DMS153 treated with DMSO at 0.1 percent for 48 hours (cell line): ENCODE results near the gene CFAP161.
"Not testable (repeated sequence)": the region's sequence is repeated elsewhere in the genome, so short reads cannot be mapped to it uniquely, and the experiment has no call there.

Experiments used
- DNase-seq: peaks from one replicate; lab custom pipeline; 2025; ENCODE audit not compliant: unreplicated experiment; lab: John Stamatoyannopoulos, UW

Gene CFAP161

DNA sequence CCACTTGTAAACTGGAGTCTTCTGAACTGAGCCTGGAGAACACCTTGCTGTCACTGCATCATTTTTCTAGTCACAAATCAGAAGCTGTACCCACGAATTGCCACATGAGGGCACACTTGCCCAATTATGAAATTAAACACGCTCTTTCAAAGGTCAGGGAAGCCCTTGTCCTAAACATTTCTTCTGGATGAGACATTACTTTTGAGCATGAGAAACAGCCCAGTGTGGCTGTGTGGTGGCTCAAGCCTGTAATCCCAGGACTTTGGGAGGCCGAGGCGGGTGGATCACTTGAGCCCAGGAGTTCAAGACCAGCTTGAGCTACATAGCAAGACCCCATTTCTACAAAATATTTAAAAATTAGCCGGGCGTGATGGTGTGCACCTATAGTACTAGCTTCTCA, 27.5 kb upstream of the CFAP161 start:
- no peak for DNase-seq

DNA sequence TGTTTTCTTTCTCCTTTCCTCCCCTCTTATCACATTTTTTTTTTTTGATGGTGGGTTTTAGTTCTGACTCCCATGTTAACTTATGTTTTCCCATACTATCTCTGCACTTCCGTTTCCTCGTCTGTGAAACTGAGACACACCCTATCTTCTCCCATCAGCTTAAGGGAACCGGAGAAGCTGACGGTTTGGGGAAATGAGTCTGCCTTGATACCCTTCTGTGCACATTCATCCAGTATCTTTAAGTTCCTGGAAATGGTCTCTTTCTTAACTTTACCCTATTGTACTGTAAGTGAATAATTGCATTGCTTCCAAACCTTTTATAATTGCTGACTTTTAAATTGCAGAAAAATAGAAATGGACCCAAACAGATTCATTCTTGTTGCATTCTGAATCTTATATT, 26.2 kb upstream of the CFAP161 start:
- no peak for DNase-seq

DNA sequence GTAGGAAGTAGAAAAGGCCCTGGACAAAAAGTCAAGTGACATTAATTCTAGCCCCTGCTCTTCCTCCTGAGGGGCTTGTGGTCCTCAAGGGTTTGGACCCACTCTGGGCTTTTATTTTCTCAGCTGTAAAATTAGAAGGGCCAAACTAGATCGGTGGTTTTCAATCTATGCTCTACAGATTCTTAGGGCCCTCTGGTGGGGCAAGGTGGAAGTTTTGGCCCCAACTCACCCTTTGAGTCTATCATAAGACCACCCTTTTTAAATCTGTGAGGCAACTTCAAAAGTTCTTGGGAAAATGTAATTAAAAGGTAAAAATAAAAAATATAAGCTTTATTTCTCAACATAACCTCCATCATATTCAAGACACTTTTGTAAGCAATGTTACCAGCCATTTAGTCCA, 25.6 kb upstream of the CFAP161 start:
- no peak for DNase-seq

GRCh38 chr15:81111018-81111417, 23.1 kb upstream of the CFAP161 start:
- no peak for DNase-seq

GRCh38 chr15:81111510-81112470, 22.3 kb upstream of the CFAP161 start:
- no peak for DNase-seq

- DNase-seq: no peak
These were observed 20.8 kb upstream of the CFAP161 start for GRCh38 chr15:81113204-81113657.

DNA sequence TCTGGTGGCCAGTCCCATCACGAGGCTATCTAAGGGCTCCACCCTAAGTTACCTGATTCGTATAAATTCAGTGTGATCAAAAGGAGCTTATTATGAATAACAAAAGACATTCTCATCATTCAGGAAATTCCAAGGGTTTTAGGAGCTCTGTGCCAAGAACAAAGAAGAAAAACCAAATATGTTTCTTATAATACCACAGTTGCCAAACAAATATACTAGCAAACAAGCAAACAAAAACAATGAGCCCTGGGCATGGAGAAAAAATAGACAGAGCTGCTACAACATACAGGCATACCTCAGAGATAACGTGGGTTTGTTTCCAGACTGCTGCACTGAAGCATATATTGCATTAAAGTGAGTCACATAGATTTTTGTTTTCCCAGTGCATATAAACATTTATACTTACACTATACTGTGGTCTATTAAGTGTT, 20.2 kb upstream of the CFAP161 start:
- DNase-seq: no peak

DNA sequence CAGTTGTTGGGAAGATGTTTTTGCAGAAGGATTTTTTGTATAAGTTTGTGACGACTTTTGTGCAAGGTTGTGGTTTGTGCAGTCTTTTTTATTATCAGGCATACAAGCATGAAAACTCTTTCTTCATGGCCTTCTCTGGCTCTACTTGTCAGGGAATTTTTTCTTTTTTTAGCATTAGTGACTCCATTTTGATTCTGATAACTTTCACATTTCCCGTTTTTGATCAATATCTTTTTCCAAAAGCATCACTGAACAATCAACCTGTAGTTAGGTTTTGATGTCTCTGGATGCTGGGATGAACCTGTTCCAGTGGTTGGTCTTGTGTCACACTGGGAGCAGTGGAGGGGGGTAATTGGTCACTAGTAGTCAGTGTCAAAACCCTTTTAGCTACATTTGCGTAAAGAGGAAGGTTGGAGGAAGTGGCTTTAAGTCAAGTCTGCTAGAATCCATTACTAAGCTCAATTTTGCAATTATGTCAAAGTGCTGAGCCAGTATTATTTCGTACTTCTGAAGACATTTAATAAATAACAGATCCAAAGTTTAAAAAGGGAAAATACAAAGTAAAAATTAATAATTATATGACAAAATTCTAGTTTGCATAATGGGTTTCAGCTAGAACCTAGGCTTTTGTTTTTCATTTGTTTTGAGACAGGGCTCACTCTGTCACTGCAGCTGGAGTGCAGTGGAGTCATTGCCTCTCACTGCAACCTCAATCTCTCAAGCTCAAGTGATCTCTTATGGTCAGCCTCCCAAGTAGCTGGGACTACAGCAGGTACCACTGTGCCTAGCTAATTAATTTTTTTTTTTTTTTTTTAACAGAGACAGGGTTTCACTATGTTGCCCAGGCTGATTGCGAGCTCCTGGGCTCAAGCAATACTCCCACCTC, 18.8 kb upstream of the CFAP161 start:
- no peak for DNase-seq

DNA sequence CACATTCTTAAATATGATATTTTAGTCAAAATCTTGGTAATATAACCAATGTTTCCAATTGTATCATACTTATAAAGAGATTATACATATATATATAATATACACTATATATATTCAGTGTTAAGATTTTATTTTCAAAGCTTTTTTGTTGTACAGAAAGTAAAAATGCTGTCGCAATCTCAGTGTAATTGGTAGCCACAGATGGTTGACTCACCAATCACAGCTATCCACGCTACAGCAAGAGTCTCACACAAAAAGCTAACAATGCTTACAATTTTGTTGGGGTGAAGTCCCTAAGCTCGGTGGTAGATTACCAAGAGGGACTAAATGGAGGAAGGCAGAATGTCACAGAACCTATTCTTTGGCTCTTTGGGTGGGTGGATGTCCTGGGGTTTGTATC, 16.9 kb upstream of the CFAP161 start:
- DNase-seq: no peak

GRCh38 chr15:81117581-81117980, 16.5 kb upstream of the CFAP161 start:
- DNase-seq: no peak

DNA sequence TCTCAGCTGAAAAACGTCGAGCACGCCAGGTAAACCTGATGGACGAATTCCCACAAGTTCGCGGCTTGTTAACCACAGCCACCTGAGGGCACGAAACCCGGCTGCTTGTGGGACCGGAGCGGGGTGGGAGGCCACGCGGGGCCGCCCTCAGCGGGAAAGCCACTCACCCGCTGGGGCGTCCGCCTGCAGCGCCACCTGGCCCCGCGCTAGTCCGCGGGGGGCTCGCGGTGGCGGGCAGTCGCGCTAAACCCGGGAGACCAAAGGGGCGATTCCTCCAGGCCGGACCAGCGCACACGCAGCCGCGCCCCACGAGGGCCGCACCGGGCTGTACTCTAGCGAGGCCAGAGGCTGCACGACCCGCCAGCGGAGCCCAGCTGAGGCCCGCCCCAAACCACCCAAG, 15.7 kb upstream of the CFAP161 start:
- DNase-seq: no peak

- no peak for DNase-seq
These were observed 14.0 kb upstream of the CFAP161 start for GRCh38 chr15:81120069-81120468.

DNA sequence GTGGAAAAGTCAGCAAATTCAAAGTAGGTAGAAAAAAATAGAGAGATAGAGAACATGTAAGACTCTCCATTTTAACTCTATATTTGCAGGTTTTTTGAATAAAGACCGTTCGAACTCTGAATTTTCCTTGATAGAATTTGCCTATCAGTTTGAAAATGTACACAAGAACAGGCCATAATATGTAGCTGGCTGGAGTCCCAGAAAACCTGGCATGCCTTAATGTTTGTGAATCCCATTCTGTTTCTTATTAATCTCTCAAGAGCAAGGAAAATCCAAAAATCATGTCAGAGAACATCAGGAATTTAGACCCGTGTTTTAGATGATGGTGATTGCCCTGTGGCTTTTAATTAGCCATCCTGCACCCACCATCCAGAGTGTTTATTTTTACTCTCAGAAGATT, 7.2 kb upstream of the CFAP161 start:
- no peak for DNase-seq

GRCh38 chr15:81141478-81141877, 7.4 kb downstream of the CFAP161 start:
- DNase-seq: not testable (repeated sequence)

GRCh38 chr15:81146006-81146405, 11.9 kb downstream of the CFAP161 start:
- no peak for DNase-seq

GRCh38 chr15:81146466-81146865, 12.4 kb downstream of the CFAP161 start:
- no peak for DNase-seq

DNA sequence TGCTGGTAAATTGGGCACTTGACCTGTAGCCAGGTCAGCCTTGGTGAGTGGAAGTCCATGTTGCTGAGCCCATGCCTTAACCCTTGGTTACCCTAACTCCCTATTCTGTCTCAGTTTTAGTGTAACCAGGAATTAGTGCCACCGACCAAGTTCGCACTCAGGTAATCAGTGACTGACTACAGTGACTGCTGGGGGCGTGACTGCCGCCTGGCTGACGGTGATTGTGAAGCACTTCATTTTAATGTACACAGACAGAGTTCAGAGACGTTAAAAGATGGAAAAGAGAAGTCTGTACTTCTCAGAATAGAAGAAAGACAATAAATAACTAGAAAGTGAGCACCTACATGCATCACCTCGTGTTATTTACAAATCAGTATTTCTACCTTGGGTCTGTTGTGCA, 17.3 kb downstream of the CFAP161 start:
- no peak for DNase-seq

- no peak for DNase-seq
These were observed 18.3 kb downstream of the CFAP161 start for GRCh38 chr15:81152339-81152738.

DNA sequence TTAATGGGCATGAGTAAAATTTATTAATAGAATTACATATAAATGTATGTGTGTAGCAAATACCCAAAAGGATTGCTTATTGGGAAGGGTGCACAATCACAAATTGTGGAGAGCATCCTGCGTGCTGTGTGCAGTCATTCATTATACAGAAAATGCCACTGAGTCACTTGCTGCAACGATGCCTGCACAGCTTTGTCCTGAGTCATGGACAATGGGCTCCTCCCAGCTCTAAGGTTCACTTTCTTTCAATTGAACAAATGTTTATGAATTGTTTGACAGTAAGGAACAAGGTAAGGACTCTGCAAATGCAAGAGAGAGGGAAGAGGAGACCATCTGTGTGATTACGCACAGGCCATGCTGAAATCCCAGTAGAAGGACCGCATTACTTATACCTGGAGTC, 18.7 kb downstream of the CFAP161 start:
- no peak for DNase-seq

GRCh38 chr15:81155375-81156218, 21.5 kb downstream of the CFAP161 start:
- DNase-seq: peak; percentile 0

DNA sequence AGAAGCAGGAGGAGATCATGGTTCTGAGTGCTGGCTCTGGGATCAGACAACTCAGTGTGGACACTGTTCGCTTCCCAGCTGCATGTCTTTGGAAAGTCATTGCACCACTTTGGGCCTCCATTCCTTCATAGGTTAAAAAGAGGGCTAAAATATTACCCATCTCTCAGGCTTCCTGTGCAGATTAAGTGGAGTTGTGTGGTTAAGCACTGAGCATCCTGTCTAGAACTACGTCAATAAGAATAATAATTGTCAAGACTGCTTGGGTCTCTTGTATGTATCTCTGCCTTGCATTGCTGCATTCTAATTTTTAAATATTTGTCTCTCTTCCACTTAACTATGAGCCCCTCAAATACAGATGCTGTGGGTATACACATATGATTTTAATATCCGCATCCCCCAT, 22.3 kb downstream of the CFAP161 start:
- DNase-seq: no peak
